Measurements from ENCODE around the gene ACSM5.

GRCh38 chr16:20377181-20377580 is 32.2 kb upstream of the ACSM5 start:
- no peak for TF ChIP-seq CTCF (IDR thresholded peaks at IDR 0.05)
- no peak for TF ChIP-seq POLR2A (IDR thresholded peaks at IDR 0.05)
